ENCODE measurements around the gene ABHD1.

The ABHD1 gene

GRCh38 chr2:27143285-27143684 is 19.7 kb downstream of the ABHD1 start:
- no peak overlapping the region for H3K4me3 ChIP-seq (ENCODE audit: low read depth, low read length)
- no peak for TF ChIP-seq CTCF (IDR thresholded peaks at IDR 0.05; ENCODE audit: control insufficient read depth, extremely low read depth, insufficient read depth)
- no peak for DNase-seq (ENCODE audit: low read depth)

GRCh38 chr2:27145682-27146081 is 22.1 kb downstream of the ABHD1 start:
- no peak overlapping the region for H3K4me3 ChIP-seq (ENCODE audit: low read depth, low read length)
- TF ChIP-seq CTCF (IDR thresholded peaks at IDR 0.05; ENCODE audit: control insufficient read depth, extremely low read depth, insufficient read depth): no peak
- DNase-seq (ENCODE audit: low read depth): no peak

GRCh38 chr2:27147935-27148334 is 24.3 kb downstream of the ABHD1 start:
- no peak for TF ChIP-seq CTCF (IDR thresholded peaks at IDR 0.05; ENCODE audit: control insufficient read depth, extremely low read depth, insufficient read depth)
- H3K4me3 ChIP-seq (ENCODE audit: low read depth, low read length): no peak overlapping the region
- no peak for DNase-seq (ENCODE audit: low read depth)

GRCh38 chr2:27148801-27149439 is 25.3 kb downstream of the ABHD1 start, which contains the start of gene TCF23:
Gene TCF23 (plus strand): TSS chr2:27149004. CDS start chr2:27149134, 130 bp downstream.
- no peak for DNase-seq (ENCODE audit: low read depth)
- no peak for TF ChIP-seq CTCF (IDR thresholded peaks at IDR 0.05; ENCODE audit: control insufficient read depth, extremely low read depth, insufficient read depth)
- H3K4me3 ChIP-seq (ENCODE audit: low read depth, low read length): no peak within 1 kb of the TSS

- H3K4me3 ChIP-seq (ENCODE audit: low read depth, low read length): no peak overlapping the region
- no peak for TF ChIP-seq CTCF (IDR thresholded peaks at IDR 0.05; ENCODE audit: control insufficient read depth, extremely low read depth, insufficient read depth)
- DNase-seq (ENCODE audit: low read depth): no peak
These were observed 26.2 kb downstream of the ABHD1 start for GRCh38 chr2:27149570-27150405.

GRCh38 chr2:27150639-27151230 is 27.1 kb downstream of the ABHD1 start:
- TF ChIP-seq CTCF (IDR thresholded peaks at IDR 0.05; ENCODE audit: control insufficient read depth, extremely low read depth, insufficient read depth): no peak
- DNase-seq (ENCODE audit: low read depth): no peak
- H3K4me3 ChIP-seq (ENCODE audit: low read depth, low read length): no peak overlapping the region
